ENCODE data around the gene OSBPL5. TPM values are rescaled to one million over a fixed set of nuclear protein-coding genes. Genes with fewer than 3 reads are reported as not detected.

Gene OSBPL5
- total RNA-seq, 1 donor from 2014 or later = 55.2 TPM

- Mint-ChIP-seq H3K27me3 (ENCODE audit: unreplicated experiment) (peaks cover 10% of the 10 kb centered on the region), H3K4me1 (ENCODE audit: unreplicated experiment) (peaks cover 23% of the 10 kb centered on the region), H3K27ac (ENCODE audit: unreplicated experiment) (no peak overlapping the region), H3K9me3 (ENCODE audit: unreplicated experiment) (no peaks in the 10 kb centered on the region), H3K36me3 (ENCODE audit: low read depth, unreplicated experiment) (no peaks in the 10 kb centered on the region), H3K4me3 (ENCODE audit: unreplicated experiment) (no peak overlapping the region)
- no peak for TF ChIP-seq CTCF (IDR thresholded peaks at IDR 0.05; ENCODE audit: unreplicated experiment)
- DNase-seq (ENCODE audit: low spot score) = no peak
These were observed 42.5 kb upstream of the OSBPL5 start for GRCh38 chr11:3207526-3208189.

- H3K4me3 Mint-ChIP-seq (ENCODE audit: unreplicated experiment) = no peak overlapping the region
- H3K27ac Mint-ChIP-seq (ENCODE audit: unreplicated experiment) = no peak overlapping the region
- H3K36me3 Mint-ChIP-seq (ENCODE audit: low read depth, unreplicated experiment) = no peaks in the 10 kb centered on the region
- H3K9me3 Mint-ChIP-seq (ENCODE audit: unreplicated experiment) = no peaks in the 10 kb centered on the region
- TF ChIP-seq CTCF (IDR thresholded peaks at IDR 0.05; ENCODE audit: unreplicated experiment) = no peak
- no peak for DNase-seq (ENCODE audit: low spot score)
- H3K4me1 Mint-ChIP-seq (ENCODE audit: unreplicated experiment) = peaks cover 20% of the 10 kb centered on the region
- H3K27me3 Mint-ChIP-seq (ENCODE audit: unreplicated experiment) = peaks cover 10% of the 10 kb centered on the region
These were observed 41.8 kb upstream of the OSBPL5 start for GRCh38 chr11:3206922-3207204.

- Mint-ChIP-seq H3K27ac (ENCODE audit: unreplicated experiment) (no peak overlapping the region), H3K27me3 (ENCODE audit: unreplicated experiment) (peaks cover 10% of the 10 kb centered on the region), H3K9me3 (ENCODE audit: unreplicated experiment) (no peaks in the 10 kb centered on the region), H3K36me3 (ENCODE audit: low read depth, unreplicated experiment) (no peaks in the 10 kb centered on the region), H3K4me1 (ENCODE audit: unreplicated experiment) (peaks cover 15% of the 10 kb centered on the region), H3K4me3 (ENCODE audit: unreplicated experiment) (no peak overlapping the region)
- TF ChIP-seq CTCF (IDR thresholded peaks at IDR 0.05; ENCODE audit: unreplicated experiment) = no peak
- no peak for DNase-seq (ENCODE audit: low spot score)
These were observed 41.2 kb upstream of the OSBPL5 start for GRCh38 chr11:3206156-3206921.

- DNase-seq (ENCODE audit: low spot score) = no peak
- TF ChIP-seq CTCF (IDR thresholded peaks at IDR 0.05; ENCODE audit: unreplicated experiment) = no peak
These were observed 40.4 kb upstream of the OSBPL5 start for GRCh38 chr11:3205261-3206155.

More at GRCh38 chr11:3205261-3206155, 40.4 kb upstream of the OSBPL5 start:
- Mint-ChIP-seq H3K27ac (ENCODE audit: unreplicated experiment) (no peak overlapping the region), H3K27me3 (ENCODE audit: unreplicated experiment) (peaks cover 10% of the 10 kb centered on the region), H3K4me1 (ENCODE audit: unreplicated experiment) (peaks cover 15% of the 10 kb centered on the region), H3K36me3 (ENCODE audit: low read depth, unreplicated experiment) (no peaks in the 10 kb centered on the region), H3K9me3 (ENCODE audit: unreplicated experiment) (no peaks in the 10 kb centered on the region), H3K4me3 (ENCODE audit: unreplicated experiment) (no peak overlapping the region)

Data from endothelial cell (in vitro differentiated cells).